GM12878 (cell line): ENCODE data around the gene SETBP1. TPM values are rescaled to one million over a fixed set of nuclear protein-coding genes. Genes with fewer than 3 reads are reported as not detected.

Experiments
- BHLHE40 ChIP-seq, 2 experiments: fragments of 450-650 bp in 1 of 2; IDR thresholded peaks; 2 replicates each; pipeline ENCODE4 v1.6.1; 2011 to 2017; ENCODE audit warnings: low read depth in 2 of 2, borderline replicate concordance in 1 of 2, improper control_type of control experiment in 1 of 2, low read length in 1 of 2, mild to moderate bottlenecking in 1 of 2
- BRCA1 ChIP-seq: IDR thresholded peaks from 2 replicates; pipeline ENCODE4 v1.6.1; 2011; ENCODE audit warnings: low read depth, low read length, improper control_type of control experiment
- CBFB ChIP-seq: IDR thresholded peaks from 2 replicates; pipeline ENCODE4 v1.6.1; 2016; ENCODE audit warnings: antibody characterized with exemption, low read depth
- CBX5 ChIP-seq: sonication (generic); IDR thresholded peaks from 2 replicates; pipeline ENCODE4 v1.6.1; 2016; ENCODE audit warnings: low read depth, moderate library complexity, mild to moderate bottlenecking, inconsistent platforms
- CHD1 ChIP-seq: IDR thresholded peaks from 2 replicates; pipeline ENCODE4 v1.6.1; 2012; ENCODE audit warnings: low read depth, low read length, improper control_type of control experiment
- CREB1 ChIP-seq: IDR thresholded peaks from 2 replicates; pipeline ENCODE4 v1.6.1; 2012; ENCODE audit warnings: low read depth, mild to moderate bottlenecking, inconsistent platforms
- DPF2 ChIP-seq: fragments of 450-650 bp; IDR thresholded peaks from 2 replicates; pipeline ENCODE4 v1.6.1; 2017; ENCODE audit warnings: mild to moderate bottlenecking
- EGR1 ChIP-seq, 2 experiments: IDR thresholded peaks; 1 replicate in 1 of 2; 2 replicates in 1 of 2; pipeline ENCODE4 v1.6.1; 2011 to 2012; ENCODE audit warnings: low read depth in 2 of 2, low read length in 2 of 2, borderline replicate concordance in 1 of 2, mild to moderate bottlenecking in 1 of 2, moderate library complexity in 1 of 2
- ETV6 ChIP-seq, 2 experiments: fragments of 450-650 bp in 1 of 2; IDR thresholded peaks in 1 of 2; conservative IDR thresholded peaks in 1 of 2; 2 replicates each; pipeline ENCODE4 v1.6.1; 2014; ENCODE audit warnings: antibody characterized with exemption in 1 of 2, borderline replicate concordance in 1 of 2, low read depth in 1 of 2, mild to moderate bottlenecking in 1 of 2, moderate library complexity in 1 of 2
- FOXM1 ChIP-seq: IDR thresholded peaks from 2 replicates; pipeline ENCODE4 v1.6.1; 2012; ENCODE audit warnings: low read depth, mild to moderate bottlenecking, inconsistent platforms, low read length, moderate library complexity
- HCFC1 ChIP-seq: fragments of 150-350 bp; IDR thresholded peaks from 2 replicates; pipeline ENCODE4 v1.6.1; 2014; ENCODE audit warnings: low read length
- HDAC6 ChIP-seq: fragments of 200-600 bp; sonication (generic); IDR thresholded peaks from one replicate; pipeline ENCODE4 v1.8.0; 2017; ENCODE audit warnings: antibody characterized with exemption; ENCODE audit not compliant: unreplicated experiment
- LARP7 ChIP-seq: fragments of 450-650 bp; IDR thresholded peaks from 2 replicates; pipeline ENCODE4 v1.6.1; 2017; ENCODE audit warnings: mild to moderate bottlenecking
- MEF2B ChIP-seq: fragments of 450-650 bp; IDR thresholded peaks from 2 replicates; pipeline ENCODE4 v1.6.1; 2018; ENCODE audit warnings: mild to moderate bottlenecking, moderate library complexity; ENCODE audit not compliant: partially characterized antibody, poor library complexity, severe bottlenecking
- PML ChIP-seq: IDR thresholded peaks from 2 replicates; pipeline ENCODE4 v1.6.1; 2012; ENCODE audit warnings: low read length, inconsistent platforms
- RAD21 ChIP-seq: IDR thresholded peaks from 2 replicates; pipeline ENCODE4 v1.6.1; 2011; ENCODE audit warnings: mild to moderate bottlenecking, low read depth, low read length, moderate library complexity; ENCODE audit not compliant: insufficient read depth
- RFX5 ChIP-seq: IDR thresholded peaks from 2 replicates; pipeline ENCODE4 v1.6.1; 2011; ENCODE audit warnings: low read depth, low read length, improper control_type of control experiment
- SIX5 ChIP-seq: IDR thresholded peaks from 2 replicates; pipeline ENCODE4 v1.6.1; 2011; ENCODE audit warnings: mild to moderate bottlenecking, low read depth, low read length, moderate library complexity; ENCODE audit not compliant: severe bottlenecking
- SUPT20H ChIP-seq: IDR thresholded peaks from 2 replicates; pipeline ENCODE4 v1.6.1; 2011; ENCODE audit warnings: low read depth, mild to moderate bottlenecking, low read length, moderate library complexity, borderline replicate concordance; ENCODE audit not compliant: control insufficient read depth
- TARDBP ChIP-seq: IDR thresholded peaks from 2 replicates; pipeline ENCODE4 v1.6.1; 2016; ENCODE audit warnings: borderline replicate concordance
- ZNF622 ChIP-seq: fragments of 450-650 bp; IDR thresholded peaks from 2 replicates; pipeline ENCODE4 v1.6.1; 2017; ENCODE audit warnings: mild to moderate bottlenecking, inconsistent platforms
- polyA plus RNA-seq, 11 experiments: library from polyadenylated mRNA; depleted of rRNA in 4 of 11; unstranded in 6 of 11; stranded (reverse) in 5 of 11; fragments of >200 nt; fragmentation: Nextera tagmentation in 4 of 11; fragmentation: Illumina TruSeq in 1 of 11; extraction: Ambion mirVana in 4 of 11; extraction: Trizol in 1 of 11; gene quantifications; 1 replicate in 1 of 11; 2 replicates in 10 of 11; pipeline versions ENCODE4 v1.2.1 to v1.2.3, GENCODE V29; 2011 to 2016; ENCODE audit warnings: inconsistent platforms in 2 of 11, missing spikeins in 2 of 11, low read depth in 1 of 11
- total RNA-seq, 4 experiments: library from RNA; depleted of rRNA in 3 of 4; stranded (reverse); fragments of >200 nt in 3 of 4; fragmentation: Illumina TruSeq in 1 of 4; extraction: Trizol in 1 of 4; gene quantifications; 2 replicates each; pipeline versions ENCODE4 v1.2.1 to v1.2.3, GENCODE V29; 2013 to 2021
- TF ChIP-seq, protein P1 (sequence below): IDR thresholded peaks from 2 replicates; pipeline ENCODE4 v1.6.1; 2012; ENCODE audit warnings: improper control_type of control experiment, low read depth, low read length; ENCODE audit not compliant: insufficient replicate concordance
- TF ChIP-seq, protein P2 (sequence below): fragments of 450-650 bp; IDR thresholded peaks from 2 replicates; pipeline ENCODE4 v1.6.1; 2018; ENCODE audit warnings: borderline replicate concordance, mild to moderate bottlenecking; ENCODE audit not compliant: partially characterized antibody

Gene SETBP1
- total and polyA plus RNA-seq, 10 of the 15 experiments (the other 5 are each of a cell fraction or from before 2014, with no cell fraction given), result 0.99 to 29.7 (median 8.3) TPM

DNA sequence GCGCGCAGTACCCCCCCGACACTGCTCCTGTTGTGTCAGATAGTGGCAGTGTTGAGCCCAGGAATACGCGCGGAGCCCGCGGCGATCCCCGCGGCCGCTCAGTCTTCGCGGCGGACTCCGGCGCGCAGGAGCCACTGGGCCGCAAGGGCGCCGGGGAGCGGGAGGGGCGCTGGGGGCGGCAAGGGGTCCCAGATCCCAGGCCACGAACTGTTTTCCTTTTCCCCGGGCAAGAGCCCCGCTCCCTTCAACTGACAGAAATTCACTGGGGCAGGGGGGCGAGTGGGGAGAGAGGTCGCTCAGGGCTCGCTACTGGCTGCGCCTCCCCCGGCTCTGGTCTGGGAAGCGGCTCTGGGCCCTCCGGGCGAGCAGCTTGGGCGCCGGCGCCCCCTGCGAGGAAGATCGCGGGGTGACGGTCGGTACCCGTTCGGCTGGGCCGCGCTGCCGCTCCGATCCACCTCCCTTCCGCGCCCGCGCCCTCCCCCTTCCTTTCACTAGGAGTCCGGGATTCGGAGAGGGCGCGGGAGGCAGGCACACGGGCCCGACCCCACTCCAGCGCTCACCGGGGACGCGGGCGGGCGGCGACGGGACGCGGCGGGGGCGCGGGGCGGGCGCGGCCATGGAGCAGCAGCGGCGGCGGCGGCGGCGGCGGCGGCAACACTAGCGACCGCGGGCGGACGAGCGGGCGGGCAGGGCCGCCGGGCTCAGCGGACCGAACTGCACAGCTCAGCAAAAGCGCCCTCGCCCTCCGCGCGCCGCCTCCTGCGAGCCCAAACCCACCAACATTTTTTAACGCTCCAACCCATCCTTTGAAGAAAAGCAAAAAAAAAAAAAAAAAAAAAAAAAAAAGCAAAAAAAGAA, 1.4 kb upstream of the SETBP1 start (continued):
- TF ChIP-seq, protein P1, sequence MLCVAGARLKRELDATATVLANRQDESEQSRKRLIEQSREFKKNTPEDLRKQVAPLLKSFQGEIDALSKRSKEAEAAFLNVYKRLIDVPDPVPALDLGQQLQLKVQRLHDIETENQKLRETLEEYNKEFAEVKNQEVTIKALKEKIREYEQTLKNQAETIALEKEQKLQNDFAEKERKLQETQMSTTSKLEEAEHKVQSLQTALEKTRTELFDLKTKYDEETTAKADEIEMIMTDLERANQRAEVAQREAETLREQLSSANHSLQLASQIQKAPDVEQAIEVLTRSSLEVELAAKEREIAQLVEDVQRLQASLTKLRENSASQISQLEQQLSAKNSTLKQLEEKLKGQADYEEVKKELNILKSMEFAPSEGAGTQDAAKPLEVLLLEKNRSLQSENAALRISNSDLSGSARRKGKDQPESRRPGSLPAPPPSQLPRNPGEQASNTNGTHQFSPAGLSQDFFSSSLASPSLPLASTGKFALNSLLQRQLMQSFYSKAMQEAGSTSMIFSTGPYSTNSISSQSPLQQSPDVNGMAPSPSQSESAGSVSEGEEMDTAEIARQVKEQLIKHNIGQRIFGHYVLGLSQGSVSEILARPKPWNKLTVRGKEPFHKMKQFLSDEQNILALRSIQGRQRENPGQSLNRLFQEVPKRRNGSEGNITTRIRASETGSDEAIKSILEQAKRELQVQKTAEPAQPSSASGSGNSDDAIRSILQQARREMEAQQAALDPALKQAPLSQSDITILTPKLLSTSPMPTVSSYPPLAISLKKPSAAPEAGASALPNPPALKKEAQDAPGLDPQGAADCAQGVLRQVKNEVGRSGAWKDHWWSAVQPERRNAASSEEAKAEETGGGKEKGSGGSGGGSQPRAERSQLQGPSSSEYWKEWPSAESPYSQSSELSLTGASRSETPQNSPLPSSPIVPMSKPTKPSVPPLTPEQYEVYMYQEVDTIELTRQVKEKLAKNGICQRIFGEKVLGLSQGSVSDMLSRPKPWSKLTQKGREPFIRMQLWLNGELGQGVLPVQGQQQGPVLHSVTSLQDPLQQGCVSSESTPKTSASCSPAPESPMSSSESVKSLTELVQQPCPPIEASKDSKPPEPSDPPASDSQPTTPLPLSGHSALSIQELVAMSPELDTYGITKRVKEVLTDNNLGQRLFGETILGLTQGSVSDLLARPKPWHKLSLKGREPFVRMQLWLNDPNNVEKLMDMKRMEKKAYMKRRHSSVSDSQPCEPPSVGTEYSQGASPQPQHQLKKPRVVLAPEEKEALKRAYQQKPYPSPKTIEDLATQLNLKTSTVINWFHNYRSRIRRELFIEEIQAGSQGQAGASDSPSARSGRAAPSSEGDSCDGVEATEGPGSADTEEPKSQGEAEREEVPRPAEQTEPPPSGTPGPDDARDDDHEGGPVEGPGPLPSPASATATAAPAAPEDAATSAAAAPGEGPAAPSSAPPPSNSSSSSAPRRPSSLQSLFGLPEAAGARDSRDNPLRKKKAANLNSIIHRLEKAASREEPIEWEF, result no peak
- TF ChIP-seq CREB1 (peak; percentile 41), DPF2 (peak; percentile 72), PML (no peak), CHD1 (0 out of 2 replicates have a peak, but pooled peaks have one; percentile 55), CBX5 (peak; percentile 91), BHLHE40 (IDR thresholded peaks at IDR 0.05; ENCODE audit: borderline replicate concordance in 1 of 2, low read depth in 2 of 2, low read length in 1 of 2) (peak; percentile 28 to 31; a peak in 3 of 4 replicates), FOXM1 (peak; percentile 52; the same call in 1 of the 2 replicates), MEF2B (peak; percentile 31), RFX5 (0 out of 2 replicates have a peak, but pooled peaks have one; percentile 28), EGR1 (IDR thresholded peaks at IDR 0.05; ENCODE audit: borderline replicate concordance in 1 of 2, low read depth in 2 of 2, low read length in 2 of 2) (no peak), LARP7 (0 out of 2 replicates have a peak, but pooled peaks have one; percentile 62), SIX5 (no peak), ZNF622 (no peak), TARDBP (peak; percentile 73; the same call in 1 of the 2 replicates), RAD21 (peak; percentile 90), HDAC6 (peak; percentile 80), CBFB (0 out of 2 replicates have a peak, but pooled peaks have one; percentile 23), SUPT20H (no peak), HCFC1 (no peak), ETV6 (conservative IDR thresholded peaks at IDR 0.05 in 1 of 2, IDR thresholded peaks at IDR 0.05 in 1 of 2; ENCODE audit: borderline replicate concordance in 1 of 2, low read depth in 1 of 2) (no peak), BRCA1 (no peak)
- TF ChIP-seq, protein P2, sequence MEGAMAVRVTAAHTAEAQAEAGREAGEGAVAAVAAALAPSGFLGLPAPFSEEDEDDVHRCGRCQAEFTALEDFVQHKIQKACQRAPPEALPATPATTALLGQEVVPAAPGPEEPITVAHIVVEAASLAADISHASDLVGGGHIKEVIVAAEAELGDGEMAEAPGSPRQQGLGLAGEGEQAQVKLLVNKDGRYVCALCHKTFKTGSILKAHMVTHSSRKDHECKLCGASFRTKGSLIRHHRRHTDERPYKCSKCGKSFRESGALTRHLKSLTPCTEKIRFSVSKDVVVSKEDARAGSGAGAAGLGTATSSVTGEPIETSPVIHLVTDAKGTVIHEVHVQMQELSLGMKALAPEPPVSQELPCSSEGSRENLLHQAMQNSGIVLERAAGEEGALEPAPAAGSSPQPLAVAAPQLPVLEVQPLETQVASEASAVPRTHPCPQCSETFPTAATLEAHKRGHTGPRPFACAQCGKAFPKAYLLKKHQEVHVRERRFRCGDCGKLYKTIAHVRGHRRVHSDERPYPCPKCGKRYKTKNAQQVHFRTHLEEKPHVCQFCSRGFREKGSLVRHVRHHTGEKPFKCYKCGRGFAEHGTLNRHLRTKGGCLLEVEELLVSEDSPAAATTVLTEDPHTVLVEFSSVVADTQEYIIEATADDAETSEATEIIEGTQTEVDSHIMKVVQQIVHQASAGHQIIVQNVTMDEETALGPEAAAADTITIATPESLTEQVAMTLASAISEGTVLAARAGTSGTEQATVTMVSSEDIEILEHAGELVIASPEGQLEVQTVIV, result no peak
